Upper lobe of left lung (tissue), 4 donors: ENCODE results near the gene VCPKMT.

Experiments
- EP300 ChIP-seq, 4 donors: sonication (generic); formaldehyde crosslinking; IDR thresholded peaks; one replicate each; pipeline ENCODE4 v1.5.1; 2017; ENCODE audit warnings: antibody characterized with exemption in 4 of 4, control low read depth in 2 of 4
- POLR2A ChIP-seq, 4 donors: fragments of 450-650 bp; IDR thresholded peaks; one replicate each; pipeline ENCODE4 v1.5.1; 2016 to 2017; ENCODE audit warnings: antibody characterized with exemption in 4 of 4, mild to moderate bottlenecking in 2 of 4
- TF ChIP-seq, protein P1 (sequence below), 6 experiments: fragments of 450-650 bp in 4 of 6; fragments of 200-600 bp in 2 of 6; sonication (generic) in 2 of 6; IDR thresholded peaks; one replicate each; pipeline ENCODE4 v1.5.1; 2016 to 2019; ENCODE audit warnings: antibody characterized with exemption in 6 of 6

DNA sequence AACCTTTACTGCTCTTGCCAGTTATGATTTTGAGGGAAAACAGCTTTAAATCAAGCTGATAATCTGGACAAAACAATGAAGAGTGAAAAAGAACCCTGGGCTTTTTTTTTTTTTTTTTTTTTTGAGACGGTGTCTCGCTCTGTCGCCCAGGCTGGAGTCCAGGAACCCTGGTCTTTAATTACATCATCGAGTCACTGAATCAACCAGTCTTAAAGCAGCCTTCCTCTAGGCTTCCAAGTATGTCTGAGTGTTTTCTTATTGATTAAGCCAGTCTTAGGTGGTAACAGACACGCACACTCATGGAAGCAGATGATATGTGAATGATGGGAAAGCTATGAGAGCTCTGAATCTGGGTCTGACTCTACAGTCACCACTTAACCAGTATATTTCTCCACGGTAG, 5.9 kb upstream of the VCPKMT start:
- TF ChIP-seq POLR2A (IDR thresholded peaks at IDR 0.05) (no peak), EP300 (IDR thresholded peaks at IDR 0.05) (no peak)
- TF ChIP-seq, protein P1, sequence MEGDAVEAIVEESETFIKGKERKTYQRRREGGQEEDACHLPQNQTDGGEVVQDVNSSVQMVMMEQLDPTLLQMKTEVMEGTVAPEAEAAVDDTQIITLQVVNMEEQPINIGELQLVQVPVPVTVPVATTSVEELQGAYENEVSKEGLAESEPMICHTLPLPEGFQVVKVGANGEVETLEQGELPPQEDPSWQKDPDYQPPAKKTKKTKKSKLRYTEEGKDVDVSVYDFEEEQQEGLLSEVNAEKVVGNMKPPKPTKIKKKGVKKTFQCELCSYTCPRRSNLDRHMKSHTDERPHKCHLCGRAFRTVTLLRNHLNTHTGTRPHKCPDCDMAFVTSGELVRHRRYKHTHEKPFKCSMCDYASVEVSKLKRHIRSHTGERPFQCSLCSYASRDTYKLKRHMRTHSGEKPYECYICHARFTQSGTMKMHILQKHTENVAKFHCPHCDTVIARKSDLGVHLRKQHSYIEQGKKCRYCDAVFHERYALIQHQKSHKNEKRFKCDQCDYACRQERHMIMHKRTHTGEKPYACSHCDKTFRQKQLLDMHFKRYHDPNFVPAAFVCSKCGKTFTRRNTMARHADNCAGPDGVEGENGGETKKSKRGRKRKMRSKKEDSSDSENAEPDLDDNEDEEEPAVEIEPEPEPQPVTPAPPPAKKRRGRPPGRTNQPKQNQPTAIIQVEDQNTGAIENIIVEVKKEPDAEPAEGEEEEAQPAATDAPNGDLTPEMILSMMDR (IDR thresholded peaks at IDR 0.05), result no peak
